Neural cell (in vitro differentiated cells): ENCODE results near the gene ATP2A1.

ENCODE experiments used
- EP300 ChIP-seq: fragments of 450-650 bp; conservative IDR thresholded peaks from 2 replicates; pipeline ENCODE4 v1.6.1; 2014; ENCODE audit warnings: antibody characterized with exemption, mild to moderate bottlenecking, moderate library complexity; ENCODE audit not compliant: poor library complexity, severe bottlenecking
- EZH2 ChIP-seq: fragments of 200-600, 300-800 bp; shearing (Covaris generic), sonication (generic); IDR thresholded peaks from 2 replicates; pipeline ENCODE4 v1.6.1; 2014; ENCODE audit warnings: antibody characterized with exemption, low read length, borderline replicate concordance, mild to moderate bottlenecking; ENCODE audit not compliant: insufficient read depth, poor library complexity, severe bottlenecking
- RAD21 ChIP-seq: fragments of 450-650 bp; conservative IDR thresholded peaks from 2 replicates; pipeline ENCODE4 v1.6.1; 2014; ENCODE audit warnings: antibody characterized with exemption, mild to moderate bottlenecking, moderate library complexity
- TF ChIP-seq, protein P1 (sequence below): fragments of 450-650 bp; IDR thresholded peaks from 2 replicates; pipeline ENCODE4 v1.5.1; 2014; ENCODE audit warnings: antibody characterized with exemption, mild to moderate bottlenecking, moderate library complexity; ENCODE audit not compliant: poor library complexity, severe bottlenecking

DNA sequence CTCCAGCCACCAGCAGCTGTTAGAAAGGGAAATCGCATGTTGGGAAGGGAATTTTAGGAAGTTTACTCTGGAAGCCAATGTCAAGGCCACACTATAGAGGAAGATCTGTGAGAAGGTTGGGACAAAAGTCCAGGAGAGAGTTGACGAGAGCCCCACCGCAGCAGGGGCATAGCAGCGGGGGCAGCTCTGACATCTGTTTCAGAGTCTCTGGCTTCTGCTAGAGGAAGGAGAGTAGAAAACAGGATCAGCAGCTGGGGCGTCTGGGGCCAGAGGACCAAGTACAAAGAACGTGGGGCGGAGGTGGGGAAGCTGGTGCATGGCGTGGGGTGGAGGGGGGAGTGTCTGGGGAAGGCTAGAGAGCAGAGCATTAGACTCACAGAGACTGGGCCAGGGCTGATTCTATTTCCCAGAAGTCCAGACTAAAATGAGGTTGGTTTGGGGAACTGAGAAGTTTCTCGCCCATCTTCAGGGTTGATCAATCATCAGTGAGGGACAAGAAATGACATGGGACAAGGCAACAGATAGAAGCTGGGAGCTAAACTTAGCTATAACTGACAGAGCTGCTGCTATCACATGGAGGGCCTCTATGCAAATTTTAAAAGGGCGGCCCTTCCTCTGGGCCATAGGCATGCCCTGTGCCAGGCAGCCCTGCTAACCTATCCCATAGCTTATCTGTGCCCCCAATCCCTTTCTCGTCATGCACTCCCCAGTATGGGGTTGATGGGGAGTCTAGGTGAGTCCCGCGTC is 45.5 kb downstream of the ATP2A1 start:
- TF ChIP-seq, protein P1, sequence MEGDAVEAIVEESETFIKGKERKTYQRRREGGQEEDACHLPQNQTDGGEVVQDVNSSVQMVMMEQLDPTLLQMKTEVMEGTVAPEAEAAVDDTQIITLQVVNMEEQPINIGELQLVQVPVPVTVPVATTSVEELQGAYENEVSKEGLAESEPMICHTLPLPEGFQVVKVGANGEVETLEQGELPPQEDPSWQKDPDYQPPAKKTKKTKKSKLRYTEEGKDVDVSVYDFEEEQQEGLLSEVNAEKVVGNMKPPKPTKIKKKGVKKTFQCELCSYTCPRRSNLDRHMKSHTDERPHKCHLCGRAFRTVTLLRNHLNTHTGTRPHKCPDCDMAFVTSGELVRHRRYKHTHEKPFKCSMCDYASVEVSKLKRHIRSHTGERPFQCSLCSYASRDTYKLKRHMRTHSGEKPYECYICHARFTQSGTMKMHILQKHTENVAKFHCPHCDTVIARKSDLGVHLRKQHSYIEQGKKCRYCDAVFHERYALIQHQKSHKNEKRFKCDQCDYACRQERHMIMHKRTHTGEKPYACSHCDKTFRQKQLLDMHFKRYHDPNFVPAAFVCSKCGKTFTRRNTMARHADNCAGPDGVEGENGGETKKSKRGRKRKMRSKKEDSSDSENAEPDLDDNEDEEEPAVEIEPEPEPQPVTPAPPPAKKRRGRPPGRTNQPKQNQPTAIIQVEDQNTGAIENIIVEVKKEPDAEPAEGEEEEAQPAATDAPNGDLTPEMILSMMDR: no peak
- TF ChIP-seq RAD21: no peak
- TF ChIP-seq EZH2: no peak
- TF ChIP-seq EP300: no peak
